RPMI7951 (cell line): ENCODE results near the gene STARD3. TPM values are rescaled to one million over a fixed set of nuclear protein-coding genes. Genes with fewer than 3 reads are reported as not detected.

Experiments
- DNase-seq: peaks from one replicate; pipeline ENCODE4 v3.0.0-alpha.2; 2012; ENCODE audit warnings: low read depth
- total RNA-seq: library from RNA; depleted of rRNA; stranded (reverse); fragments of >200 nt; shearing (Covaris generic); gene quantifications from 2 replicates; pipeline ENCODE4 v1.2.3, GENCODE V29; 2014

The STARD3 gene
- total RNA-seq, 1 experiment from 2014 or later: 26.0 TPM

DNA sequence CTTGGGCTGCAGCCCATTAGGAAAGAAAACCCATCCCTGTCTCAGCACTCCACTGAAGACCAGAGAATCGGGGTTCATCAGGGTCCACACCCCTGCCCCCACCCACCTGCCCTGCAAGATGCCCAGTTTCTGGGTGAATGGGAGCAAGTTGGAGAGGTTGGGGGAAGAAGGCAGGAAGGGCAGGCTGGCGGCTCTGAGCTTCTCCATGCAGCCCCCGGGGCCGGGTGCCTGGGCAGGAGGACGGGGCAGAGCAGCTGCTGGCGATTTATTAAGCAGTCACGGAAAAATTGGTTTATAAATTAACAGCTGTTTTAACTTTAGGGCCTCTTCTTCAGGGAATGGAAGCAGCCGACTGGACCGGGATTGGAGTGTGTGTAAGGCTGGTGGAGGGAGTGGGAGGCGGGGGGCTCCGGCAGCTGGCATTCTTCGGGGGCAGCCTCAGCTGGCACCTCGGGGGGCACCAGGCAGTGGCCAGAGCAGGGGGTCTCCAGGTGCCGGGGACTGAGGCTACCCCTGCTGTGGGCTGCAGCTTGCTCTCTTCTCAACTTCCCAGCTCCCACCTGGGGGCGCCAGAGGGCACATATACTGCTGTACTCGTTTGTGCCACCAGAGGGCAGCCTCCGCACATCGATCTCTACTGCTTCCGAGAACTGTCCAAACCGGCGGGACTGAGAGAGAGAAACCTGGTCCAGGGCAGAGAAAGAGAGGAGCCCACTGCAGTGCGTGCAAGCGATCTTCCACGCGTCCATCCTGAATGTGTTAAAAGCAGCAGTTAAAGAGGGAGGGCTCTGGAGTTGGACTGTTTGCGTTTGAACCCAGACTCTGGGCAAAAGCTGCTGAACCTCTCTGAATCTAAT is 15.2 kb upstream of the STARD3 start:
- DNase-seq: peak; percentile 79

DNA sequence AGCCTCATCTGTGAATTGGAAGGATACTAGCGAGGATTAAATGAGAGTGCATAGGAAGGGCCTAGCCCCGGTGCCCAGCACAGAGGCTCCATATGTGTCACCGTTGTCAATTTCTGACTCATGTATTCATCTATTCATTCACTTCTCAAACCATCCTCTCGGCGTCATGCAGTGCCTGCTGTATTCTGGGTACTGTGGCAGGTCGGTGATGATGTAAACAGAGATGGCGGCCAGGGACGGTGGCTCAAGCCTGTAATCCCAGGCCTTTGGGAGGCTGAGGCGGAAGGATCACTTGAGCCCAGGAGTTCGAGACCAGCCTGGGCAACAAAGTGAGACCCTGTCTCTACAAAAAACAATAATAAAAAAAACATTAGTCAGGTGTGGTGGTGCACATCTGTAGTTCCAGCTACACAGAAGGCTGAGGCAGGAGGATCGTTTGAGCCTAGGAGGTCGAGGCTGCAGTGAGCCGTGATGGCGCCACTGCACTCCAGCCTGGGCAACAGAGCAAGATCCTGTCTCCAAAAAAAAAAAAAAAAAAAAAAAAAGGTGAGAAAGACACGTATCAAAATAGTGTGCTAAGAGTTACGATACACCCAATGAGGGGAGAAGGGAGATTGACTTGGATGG is 14.5 kb upstream of the STARD3 start:
- peak; percentile 54 for DNase-seq

DNA sequence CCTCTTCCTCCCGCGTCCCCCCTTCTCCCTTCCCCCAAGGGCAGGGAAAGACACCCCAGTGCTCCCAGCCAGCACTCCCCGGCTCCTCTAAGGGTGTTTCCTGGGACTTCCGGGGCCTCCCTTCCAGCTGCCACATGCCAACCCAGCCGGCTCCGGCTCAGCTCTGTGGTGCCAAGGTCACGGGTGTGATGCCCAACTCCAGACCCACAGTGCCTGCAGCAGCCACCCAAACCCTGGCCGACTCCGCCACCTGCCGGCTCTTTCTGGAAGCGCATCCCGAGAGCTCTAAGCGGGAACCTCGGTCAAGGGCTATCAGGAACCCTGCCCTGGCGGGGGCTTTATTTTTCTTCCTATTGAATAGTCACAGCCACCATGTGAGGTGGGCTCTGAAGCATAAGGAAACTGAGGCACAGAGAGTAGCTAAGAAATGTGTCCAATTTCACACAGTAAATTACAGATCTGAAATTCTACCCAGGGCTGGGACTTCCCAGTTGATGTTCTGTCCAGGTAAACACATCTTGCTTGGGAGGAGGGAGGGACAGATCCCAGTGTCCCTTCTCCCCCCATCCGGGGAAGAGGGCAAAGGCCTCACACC is 13.5 kb upstream of the STARD3 start:
- peak; percentile 56 for DNase-seq

DNA sequence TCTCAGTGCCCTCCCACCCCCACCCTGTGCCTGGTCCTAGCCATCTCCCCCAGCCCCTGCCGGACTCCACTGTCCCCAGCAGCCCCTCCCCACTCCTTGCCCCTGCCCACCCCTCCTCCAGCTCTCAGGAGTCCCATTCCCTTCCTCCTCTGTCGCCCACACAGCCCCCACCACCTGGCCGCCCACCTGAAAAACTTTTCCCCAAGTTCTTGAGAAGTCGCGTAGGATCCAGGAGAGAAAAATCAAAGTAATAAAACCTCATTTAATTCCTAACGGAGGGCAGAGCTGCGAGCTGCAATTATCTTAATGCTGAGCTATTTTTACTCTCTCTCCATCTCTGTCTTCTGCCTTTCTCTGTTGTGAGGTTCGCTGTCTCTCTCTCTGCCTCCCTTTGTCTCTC is 12.6 kb upstream of the STARD3 start:
- DNase-seq: no peak

DNA sequence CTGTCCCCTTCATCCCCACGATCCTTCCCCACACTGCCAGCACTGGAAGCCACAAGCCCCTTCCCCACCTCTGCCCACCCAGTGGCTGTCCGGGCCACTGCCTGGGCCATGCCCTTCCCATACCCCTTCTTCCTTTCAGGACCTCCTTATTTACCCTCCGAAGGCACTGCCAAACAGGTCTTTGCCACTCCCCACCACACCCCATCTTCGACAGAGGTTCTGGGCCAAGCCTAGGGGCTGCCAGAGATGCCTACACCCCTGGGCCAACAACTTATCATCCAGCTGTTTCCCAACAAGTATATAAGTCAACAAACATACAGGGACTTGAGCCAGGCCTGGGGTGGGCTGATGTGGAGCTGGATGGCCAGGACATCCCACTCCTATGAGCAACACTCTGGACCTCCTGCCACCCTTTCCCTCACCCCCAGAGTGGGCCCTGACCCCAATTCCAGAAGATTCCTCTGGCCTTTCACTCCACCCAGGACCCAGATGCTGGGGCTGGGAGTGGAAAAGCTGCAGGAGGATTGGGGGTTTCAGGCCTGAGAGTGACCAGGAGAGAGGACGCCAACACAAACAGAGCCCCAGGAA is 11.7 kb upstream of the STARD3 start:
- DNase-seq: no peak

DNA sequence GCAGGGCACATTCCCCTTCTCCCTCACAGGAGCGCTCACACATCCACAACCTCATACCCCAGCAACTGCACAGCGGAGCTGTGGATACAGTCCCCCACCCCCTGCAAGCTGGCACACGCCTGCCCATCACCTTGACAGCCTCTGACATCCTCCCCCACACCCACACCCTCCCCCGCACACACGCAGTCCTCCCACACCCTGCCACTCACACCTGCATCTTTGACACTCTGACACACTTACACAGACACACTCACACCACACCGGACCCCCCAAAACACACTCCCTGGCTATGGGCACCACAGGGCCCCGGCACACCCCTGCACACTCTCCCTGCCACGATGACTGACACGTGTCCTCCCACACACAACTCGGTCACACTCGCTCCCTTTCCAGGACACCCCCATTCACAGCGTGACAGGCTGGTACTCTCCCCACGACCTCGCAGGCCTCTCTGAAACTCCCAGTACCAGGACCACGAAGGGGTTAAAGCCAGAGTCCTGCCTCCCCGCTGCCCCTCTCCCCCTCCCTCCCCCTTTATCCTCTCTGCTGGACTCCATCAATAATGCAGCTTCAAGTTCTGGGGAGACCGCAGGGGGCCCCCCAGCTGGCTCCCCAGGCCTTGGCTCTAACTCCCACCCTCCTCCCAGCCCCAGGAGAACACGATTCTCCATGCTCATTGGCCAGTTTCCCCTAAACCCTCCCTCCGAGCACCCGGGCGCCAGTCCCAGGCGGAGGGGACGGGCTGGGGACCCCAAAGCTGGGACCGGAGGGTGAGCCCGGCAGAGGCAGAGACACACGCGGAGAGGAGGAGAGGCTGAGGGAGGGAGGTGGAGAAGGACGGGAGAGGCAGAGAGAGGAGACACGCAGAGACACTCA is 10.5 kb upstream of the STARD3 start, which contains the start of gene PPP1R1B:
Gene PPP1R1B, plus strand, starts transcription at position 782 of the 876 bp plus-strand sequence. CDS start 441 bp downstream, outside the sequence.
- no peak for DNase-seq

DNA sequence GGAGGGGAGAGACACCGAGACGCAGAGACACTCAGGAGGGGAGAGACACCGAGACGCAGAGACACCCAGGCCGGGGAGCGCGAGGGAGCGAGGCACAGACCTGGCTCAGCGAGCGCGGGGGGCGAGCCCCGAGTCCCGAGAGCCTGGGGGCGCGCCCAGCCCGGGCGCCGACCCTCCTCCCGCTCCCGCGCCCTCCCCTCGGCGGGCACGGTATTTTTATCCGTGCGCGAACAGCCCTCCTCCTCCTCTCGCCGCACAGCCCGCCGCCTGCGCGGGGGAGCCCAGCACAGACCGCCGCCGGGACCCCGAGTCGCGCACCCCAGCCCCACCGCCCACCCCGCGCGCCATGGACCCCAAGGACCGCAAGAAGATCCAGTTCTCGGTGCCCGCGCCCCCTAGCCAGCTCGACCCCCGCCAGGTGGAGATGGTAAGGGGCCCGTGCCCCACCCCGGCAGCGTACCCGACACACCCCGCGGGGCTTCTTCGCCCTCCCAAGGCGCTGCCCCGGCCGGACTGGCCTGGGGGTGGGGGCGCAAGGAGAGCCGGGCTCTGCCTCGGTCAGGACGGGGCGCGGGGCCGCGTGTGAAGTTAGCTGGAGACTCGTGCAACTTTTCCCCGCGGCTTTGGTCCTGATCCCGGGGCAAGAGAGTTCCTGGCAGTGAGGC is 9.8 kb upstream of the STARD3 start:
- DNase-seq: no peak

DNA sequence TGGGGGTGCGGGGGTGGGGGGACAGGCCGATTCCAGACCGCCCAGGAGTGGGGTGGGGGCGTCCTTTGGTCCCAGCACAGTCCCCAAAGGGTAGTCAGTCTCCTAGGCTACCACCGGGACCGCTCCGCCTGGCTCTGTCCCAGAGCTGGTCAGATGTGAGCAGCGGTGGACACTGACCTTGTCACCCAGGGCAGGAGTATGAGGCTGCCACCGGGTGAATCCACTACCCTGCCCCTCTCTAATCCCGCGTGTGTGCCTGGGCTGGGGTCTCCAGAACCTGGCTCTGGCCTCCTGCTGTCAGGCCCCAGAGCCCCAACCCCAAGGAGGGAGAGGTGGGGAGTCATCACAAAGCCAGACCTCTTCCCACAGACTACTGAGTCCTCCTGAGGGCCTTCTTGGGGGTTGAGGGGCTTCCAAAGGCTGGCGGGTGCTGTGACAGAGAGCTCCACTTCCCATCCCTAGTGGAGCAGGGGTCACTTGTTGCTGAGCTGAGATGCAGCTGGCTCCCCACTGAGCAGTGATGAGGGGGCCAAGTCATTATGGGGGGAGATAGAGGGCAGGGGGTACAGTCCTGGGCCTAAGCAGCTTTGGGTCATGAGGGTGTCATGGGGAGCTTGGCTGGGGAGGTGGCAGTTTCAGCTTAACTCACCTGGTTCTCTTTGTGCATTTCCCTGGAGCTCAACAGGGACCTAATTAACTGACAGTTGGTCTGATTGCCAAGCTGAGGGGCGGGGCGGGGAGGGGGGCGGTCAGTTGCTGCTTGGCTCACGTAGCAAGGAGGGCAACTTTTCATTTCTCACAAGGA is 9.0 kb upstream of the STARD3 start:
- no peak for DNase-seq

DNA sequence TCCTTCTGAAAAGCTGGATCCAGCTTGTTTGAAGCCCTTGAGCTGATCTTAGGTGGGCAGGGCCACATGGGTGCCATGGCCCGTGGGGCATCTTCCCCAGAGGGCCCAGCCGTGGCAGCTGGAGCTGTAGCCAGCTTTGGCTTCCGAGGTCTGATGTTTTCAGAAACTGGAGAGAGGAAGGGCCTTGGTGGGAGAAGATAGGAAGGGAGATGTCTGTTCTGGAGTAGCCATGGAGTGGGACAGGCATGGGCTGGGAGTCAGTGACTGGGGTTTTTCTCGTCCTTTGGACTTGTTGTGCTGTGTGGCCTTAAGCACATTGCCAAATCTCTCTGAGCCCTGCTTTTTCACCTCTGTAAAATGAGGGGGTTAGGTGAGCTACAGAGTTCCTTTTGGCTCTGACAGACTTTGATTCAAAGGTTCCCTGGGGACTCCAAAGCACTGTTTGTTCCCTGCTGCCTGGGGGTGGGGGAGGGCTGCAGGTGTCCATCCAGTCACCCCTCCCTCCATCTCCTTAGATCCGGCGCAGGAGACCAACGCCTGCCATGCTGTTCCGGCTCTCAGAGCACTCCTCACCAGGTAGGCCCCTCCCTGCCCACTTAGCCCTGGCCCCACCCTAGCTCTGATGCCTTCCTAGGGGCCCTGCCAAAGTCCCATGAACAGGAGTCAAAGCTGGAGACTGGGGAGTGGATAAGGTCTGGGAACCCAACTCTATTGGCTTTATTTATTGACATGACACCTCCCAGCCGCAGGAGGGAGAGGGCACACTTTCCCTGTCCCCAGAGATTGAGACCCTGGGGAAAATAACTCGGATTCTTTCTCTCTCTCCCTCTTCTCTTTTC is 8.1 kb upstream of the STARD3 start:
- no peak for DNase-seq

DNA sequence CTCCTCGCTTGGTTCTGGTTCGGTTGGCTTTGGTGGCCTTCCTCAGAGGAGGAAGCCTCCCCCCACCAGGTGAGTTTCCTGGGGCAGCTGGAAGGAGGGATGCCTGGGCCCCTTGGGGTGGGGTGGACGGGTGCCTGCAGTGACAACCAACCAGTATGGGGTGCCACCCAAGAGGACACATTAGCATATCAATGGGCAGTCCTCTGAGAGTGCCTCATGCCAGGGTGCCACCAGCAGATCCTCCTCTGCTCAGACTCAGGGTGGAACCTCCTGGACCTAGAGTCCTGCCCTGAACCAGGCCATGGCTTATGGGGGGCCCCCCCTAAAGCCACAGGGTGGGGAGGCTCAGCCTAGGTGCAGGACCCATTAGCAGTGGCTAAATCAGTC is 7.5 kb upstream of the STARD3 start:
- no peak for DNase-seq

DNA sequence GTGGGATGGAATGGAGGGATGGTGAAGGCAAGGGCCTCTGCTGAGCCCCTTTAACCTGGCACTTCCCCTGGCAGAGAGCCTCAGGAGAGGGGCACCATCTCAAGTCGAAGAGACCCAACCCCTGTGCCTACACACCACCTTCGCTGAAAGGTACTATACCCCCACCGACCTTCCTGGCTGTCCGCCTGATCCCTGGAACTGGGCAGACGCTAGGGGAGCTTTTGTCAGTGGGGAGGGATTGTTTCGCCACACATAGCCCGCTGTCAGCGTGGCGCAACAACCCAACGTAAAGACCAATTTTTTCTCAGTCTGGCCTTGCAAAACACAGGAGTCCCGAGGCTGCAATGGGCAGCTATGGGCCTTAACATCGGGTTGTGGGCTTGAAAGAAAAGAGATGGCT is 7.0 kb upstream of the STARD3 start:
- no peak for DNase-seq

DNA sequence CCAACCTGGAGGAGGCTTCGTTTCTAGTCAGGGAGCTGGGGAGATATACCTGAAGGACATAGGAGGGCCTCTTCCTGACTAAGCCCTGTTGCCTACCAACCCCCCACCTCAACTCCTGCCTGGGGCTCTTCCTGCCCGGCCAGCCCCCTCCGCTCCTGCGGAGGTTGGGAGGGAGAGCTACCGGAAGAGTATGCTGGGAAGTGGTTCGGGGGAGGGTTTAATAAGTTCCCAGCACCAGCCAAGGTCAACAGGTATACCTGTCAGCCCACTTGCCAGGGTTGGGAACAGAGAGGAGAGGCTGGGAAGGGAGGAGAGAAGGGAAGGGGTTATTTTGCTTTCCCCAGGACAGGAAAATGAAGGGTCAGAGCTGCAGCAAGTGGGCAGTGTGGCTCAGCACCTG is 5.5 kb upstream of the STARD3 start:
- DNase-seq: no peak

DNA sequence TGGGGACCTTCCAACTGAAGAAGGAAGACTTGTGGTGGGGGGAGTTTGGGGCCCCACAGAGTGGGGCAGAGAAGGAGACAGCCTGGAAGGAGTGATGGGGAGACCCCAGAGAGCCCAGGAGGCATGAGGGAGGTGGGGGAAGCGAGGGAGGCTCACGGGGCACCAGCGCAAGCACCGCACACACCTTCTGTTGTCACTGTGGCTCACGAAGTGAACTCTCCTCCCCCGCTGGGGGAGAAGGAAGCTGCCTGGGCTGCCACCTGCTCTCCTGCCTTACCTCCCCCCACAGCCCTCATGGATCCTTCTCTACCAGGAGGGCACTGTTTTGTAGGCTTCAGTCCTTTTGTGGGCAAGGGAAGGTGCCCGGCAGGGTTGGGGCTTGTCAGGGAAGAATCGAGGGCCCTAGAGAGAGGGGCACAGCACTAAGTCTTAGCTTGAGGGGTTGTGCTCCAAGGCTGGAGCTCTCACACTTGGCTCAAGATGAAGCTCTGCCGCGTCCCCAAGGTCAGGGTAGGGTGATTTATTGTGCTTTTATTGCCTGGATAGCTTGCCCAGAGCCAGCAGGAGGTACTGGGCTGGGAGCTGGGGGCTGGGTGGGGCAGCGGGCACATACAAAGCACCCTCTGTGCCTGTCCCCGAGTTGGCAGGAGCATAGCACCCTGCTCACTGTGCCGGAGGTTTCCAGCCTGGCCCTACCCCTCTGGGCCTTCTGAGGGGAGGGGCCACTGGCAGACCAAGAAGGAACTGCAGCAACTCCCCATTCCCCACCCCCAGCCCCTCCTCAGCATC is 4.6 kb upstream of the STARD3 start:
- DNase-seq: no peak

DNA sequence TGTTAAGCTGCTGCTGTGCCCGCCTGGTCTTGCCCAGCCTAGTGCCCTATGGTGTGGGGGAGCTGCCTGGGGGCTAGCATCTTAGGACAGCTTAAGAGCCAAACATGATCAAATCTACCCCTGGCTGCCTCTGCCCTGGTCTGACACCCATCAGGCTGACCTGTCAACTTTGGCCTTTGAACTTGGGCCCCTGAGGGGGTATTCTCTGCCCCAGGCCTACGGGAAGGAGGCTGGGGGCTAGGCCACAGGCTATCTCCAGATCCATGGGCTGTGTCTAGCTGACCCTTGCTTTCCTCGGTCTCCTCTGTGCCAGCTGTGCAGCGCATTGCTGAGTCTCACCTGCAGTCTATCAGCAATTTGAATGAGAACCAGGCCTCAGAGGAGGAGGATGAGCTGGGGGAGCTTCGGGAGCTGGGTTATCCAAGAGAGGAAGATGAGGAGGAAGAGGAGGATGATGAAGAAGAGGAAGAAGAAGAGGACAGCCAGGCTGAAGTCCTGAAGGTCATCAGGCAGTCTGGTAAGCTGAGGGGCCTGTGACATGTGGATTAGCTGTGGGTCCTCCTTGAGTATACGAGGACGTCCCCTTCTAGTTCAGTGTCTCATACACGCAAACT is 3.3 kb upstream of the STARD3 start:
- no peak for DNase-seq

DNA sequence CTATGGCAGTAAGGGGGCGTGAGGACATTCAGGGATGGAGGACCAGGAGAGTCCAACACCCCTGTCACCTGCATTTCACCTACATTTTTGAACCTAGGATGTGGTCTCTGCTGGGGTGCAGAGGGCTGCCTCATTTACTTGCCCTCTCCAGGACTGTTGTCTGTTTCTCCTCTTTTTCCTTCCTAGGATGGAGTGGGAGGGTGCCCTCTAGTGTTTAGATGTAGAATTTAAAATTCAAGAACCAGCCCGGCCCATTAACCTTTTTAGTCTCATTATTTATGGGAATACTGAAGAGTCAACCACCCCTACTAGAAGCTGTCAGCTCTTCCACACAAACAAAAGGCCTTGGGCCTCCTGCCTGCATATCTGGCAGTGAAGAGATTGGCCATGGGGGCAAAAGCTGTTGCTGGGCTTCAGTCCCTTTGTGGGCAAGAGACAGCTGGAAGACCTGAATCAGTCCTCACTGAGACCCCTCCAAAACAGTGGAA is 2.5 kb upstream of the STARD3 start:
- DNase-seq: peak; percentile 42

DNA sequence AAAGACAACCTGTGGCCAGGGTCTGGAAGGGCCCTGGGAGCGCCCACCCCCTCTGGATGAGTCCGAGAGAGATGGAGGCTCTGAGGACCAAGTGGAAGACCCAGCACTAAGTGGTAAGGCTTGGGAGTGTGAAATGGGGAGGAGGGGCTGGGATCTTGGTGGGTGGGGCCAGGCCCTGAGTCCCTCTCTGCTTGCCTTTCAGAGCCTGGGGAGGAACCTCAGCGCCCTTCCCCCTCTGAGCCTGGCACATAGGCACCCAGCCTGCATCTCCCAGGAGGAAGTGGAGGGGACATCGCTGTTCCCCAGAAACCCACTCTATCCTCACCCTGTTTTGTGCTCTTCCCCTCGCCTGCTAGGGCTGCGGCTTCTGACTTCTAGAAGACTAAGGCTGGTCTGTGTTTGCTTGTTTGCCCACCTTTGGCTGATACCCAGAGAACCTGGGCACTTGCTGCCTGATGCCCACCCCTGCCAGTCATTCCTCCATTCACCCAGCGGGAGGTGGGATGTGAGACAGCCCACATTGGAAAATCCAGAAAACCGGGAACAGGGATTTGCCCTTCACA is 1.2 kb upstream of the STARD3 start:
- no peak for DNase-seq

DNA sequence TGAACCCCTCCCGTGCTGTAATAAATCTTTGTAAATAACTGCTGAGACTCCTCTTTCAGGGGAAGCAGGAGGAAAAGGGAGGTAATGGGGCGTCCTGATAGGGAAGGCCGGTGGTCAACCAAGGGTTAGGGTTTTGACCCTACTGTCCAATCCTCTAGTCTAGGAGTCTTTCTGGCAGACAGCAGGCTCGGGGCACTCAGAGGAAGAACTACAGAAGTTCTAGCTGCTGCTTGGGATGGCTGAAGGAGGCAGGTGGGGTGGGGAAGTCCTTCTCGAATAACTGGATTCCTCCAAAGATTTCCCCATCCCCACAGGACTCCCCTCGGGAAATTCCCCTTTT is 387 bp upstream of the STARD3 start:
- DNase-seq: no peak

DNA sequence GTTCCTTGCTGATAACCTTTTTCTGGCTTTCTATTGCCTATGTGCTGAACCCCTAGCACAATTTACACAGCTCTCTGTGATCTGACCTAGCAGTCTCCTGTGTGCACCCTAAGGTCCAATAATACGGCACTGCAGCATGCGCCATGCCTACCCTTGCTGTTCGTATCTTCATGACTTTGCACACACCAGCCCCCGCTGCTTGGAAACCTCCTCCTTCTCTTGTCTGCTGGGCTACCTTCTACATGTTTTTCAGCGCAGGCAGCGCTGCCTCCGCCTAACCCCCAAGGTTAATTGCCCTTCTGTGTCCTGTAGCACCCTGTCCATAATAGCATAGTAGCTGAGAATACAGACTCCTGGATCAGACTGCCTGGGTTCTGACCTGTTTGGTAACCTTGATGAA is 1.4 kb downstream of the STARD3 start:
- no peak for DNase-seq
